NB4 (cell line): ENCODE data around the gene PDXP.

ENCODE experiments used
- DNase-seq: peaks from one replicate; pipeline ENCODE4 v3.0.0; 2010; ENCODE audit warnings: low read depth
- H3K4me3 ChIP-seq: one replicate; pipeline ENCODE4 v1.5.1; 2011; ENCODE audit warnings: mild to moderate bottlenecking, low read depth, low read length, moderate library complexity
- MYC ChIP-seq: IDR thresholded peaks from 2 replicates; pipeline ENCODE4 v1.6.1; 2011; ENCODE audit warnings: low read depth, low read length
- POLR2A ChIP-seq: IDR thresholded peaks from 2 replicates; pipeline ENCODE4 v1.6.1; 2011; ENCODE audit warnings: mild to moderate bottlenecking; ENCODE audit not compliant: insufficient read length; ENCODE audit errors: extremely low read depth
- TF ChIP-seq, protein P1 (sequence below): IDR thresholded peaks from one replicate; pipeline ENCODE4 v1.5.1; 2012; ENCODE audit warnings: low read depth, low read length
- TF ChIP-seq, protein P2 (sequence below): IDR thresholded peaks from 2 replicates; pipeline ENCODE4 v1.6.1; 2011; ENCODE audit warnings: low read depth, low read length

Gene PDXP

DNA sequence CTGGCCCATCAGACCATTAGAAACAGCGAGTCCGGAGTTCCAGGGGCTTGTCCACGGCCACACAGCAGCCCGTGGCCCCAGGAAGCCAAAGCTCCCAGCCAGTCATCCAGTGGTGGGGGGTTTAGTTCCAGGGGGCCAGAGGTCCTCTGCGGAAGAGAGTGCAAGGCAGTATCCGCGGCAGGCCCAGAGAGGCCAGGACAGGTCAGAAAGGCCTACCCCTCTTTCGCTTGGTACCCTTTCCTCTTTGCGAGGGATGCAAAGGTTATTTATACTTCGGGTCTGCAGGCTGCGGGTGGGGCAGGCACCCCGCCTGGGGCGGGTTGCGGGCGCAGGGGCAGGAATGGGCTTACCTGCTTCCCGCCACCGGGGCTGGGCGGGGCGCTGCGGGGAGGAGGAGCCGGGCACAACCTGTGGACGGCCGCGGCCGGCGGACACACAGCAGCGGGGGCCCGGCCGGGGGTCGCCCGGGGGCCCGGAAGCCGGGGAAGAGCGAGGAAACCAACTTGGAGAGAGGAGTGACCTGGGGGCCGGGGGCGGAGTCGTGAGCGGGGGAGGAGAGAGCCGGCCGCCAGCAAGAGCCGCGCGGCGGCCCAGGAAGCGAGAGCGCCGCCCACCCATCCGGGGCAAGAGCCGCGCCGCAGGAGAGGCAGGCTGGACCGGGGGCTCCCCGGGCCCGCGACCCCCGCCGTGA, 19.3 kb upstream of the PDXP start, which contains the start of gene SH3BP1:
TSS of gene SH3BP1 (plus strand) at position 600 of the 691 bp plus-strand sequence. CDS start 119 bp downstream, outside the sequence.
- TF ChIP-seq, protein P1, sequence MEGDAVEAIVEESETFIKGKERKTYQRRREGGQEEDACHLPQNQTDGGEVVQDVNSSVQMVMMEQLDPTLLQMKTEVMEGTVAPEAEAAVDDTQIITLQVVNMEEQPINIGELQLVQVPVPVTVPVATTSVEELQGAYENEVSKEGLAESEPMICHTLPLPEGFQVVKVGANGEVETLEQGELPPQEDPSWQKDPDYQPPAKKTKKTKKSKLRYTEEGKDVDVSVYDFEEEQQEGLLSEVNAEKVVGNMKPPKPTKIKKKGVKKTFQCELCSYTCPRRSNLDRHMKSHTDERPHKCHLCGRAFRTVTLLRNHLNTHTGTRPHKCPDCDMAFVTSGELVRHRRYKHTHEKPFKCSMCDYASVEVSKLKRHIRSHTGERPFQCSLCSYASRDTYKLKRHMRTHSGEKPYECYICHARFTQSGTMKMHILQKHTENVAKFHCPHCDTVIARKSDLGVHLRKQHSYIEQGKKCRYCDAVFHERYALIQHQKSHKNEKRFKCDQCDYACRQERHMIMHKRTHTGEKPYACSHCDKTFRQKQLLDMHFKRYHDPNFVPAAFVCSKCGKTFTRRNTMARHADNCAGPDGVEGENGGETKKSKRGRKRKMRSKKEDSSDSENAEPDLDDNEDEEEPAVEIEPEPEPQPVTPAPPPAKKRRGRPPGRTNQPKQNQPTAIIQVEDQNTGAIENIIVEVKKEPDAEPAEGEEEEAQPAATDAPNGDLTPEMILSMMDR: no peak
- no peak for TF ChIP-seq MYC
- TF ChIP-seq, protein P2, sequence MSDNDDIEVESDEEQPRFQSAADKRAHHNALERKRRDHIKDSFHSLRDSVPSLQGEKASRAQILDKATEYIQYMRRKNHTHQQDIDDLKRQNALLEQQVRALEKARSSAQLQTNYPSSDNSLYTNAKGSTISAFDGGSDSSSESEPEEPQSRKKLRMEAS: no peak
- no peak for TF ChIP-seq POLR2A
- peak within 1 kb of the TSS; percentile 89 for H3K4me3 ChIP-seq
- peak; percentile 82 for DNase-seq

DNA sequence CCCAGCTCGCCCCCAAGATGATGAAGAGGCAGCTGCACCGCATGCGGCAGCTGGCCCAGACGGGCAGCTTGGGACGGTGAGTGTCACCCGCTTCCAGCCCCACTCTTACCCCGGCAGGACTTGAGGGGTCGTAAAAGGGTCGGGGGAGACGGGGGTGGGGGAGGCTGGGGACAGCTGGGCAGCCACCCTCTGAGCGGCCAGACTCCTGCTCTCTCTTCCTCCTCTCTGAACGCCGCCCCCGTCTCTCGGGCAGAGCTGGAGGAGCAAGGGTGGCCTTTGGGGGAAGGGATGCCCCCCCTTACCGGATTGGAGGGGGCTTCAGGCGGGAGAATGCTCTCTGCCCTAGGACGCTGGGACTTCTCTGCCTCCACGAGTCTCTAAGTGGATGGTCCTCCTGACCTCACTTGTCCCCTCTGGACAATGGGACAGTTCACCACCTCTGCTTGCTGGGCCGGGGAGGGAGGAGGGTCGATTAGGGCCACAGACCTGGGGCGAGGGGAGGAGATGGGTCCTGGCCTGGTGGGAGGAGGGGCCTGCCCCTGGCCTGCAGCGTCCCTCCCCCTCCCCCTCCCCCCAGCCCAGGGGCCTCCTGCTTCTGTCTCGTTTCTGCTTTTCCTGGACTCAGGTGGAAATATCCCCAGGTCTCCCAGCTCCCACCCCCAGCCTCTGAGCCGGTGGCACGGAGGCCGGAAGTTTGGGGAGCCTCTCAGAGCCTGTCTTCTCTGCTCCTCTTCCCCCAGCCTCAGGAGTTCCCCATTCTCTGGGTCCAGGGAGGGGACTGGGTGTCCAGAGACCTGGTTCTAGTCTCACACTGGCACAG, 18.5 kb upstream of the PDXP start:
- TF ChIP-seq, protein P1: no peak
- TF ChIP-seq, protein P2: no peak
- TF ChIP-seq MYC: no peak
- TF ChIP-seq POLR2A: no peak
- H3K4me3 ChIP-seq: peak overlapping the region; percentile 89
- peak; percentile 70 for DNase-seq

DNA sequence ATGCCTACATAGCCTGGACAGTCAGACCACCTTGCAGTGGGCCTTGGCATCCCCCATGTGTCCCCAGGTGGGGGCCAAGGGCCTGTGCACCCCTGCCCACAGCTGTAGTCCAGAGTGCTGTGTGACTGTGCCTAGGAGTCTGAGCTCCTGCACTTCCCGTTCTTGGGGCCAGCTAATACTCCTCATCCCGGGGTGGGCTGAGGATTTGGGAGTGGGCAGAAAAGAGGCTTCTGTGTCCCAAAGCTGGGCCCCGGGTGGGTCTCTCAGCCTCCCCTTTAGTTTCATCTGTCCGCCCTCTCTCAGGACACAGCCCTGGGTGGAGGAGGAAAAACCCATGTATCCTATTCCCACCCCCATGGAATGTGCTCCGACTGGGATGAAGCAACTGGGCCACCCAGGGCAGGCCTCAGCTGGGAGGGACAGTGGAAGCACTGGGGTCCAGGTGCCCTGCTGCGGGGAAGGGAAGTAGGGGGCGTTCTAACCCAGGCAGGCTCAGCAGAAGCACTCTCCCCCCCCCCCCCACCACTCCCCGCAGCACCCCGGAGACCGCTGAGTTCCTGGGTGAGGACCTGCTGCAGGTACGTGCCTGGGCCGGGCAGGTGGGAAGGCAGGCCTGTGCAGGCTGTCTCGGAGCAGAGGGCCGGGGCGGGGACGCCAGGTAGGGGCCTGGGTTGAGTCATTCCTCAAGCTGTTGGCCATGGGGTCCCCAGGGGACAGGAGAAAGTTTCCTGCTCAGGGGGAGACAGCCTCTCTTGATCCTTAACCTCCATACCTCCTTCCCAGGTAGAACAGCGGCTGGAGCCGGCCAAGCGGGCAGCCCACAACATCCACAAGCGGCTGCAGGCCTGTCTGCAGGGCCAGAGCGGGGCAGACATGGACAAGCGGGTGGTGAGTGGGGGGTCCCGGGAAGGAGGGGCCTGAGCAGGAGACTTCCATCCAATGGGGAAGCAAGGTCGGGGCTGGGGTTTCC, 17.6 kb upstream of the PDXP start:
- peak overlapping the region; percentile 89 for H3K4me3 ChIP-seq
- no peak for DNase-seq
- TF ChIP-seq, protein P1: no peak
- TF ChIP-seq POLR2A (no peak), MYC (no peak)
- TF ChIP-seq, protein P2: no peak

DNA sequence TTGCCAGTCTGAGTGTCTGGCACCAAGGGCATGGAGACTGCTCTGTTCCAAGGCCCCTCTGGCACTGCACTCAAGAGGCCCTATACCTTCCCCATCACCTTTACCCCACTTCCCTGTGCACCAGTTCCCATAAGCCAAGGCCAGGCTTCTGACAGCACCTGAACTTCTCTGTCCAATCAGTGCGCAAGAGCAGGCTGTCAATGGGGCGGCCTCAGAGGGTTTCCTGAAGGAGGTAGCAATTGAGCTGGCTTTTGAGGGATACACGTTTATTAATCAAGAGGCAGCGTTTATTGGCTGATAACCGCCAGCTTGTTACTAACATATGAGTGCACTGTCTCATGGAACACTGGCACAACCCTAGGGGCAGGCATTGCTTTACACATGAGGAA, 17.0 kb upstream of the PDXP start:
- TF ChIP-seq, protein P1: no peak
- no peak for TF ChIP-seq POLR2A
- TF ChIP-seq, protein P2: no peak
- no peak for TF ChIP-seq MYC
- H3K4me3 ChIP-seq: no peak overlapping the region
- DNase-seq: no peak

DNA sequence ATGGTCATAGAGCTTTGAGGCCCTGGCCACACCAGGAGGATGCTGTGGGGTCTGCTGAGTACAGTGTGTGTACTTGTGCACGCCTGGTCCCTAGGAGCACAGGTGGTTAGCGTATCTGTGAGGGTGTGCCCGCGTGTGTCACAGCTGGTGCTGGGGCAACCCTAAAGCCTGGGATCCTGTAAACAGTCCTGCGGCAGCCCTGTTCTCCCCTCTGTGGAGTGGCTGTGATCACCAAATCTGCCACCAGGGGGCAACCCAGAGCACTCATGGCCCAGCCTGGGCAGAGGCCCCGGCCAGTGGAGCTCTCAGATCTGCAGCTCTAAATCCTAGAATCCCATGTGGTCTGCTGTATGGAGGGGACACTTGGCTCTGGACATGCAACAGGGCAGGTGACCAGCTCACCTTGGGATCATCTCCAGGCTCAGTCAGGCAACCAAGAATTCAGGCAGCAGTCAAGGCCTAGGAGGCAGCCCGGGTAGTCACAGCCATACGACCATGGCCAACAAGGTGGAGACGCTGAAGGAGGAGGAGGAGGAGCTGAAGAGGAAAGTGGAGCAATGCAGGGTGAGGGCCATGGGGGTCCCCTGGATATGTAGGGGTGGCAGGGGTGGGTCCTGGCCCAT, 15.2 kb upstream of the PDXP start:
- peak; percentile 77 for DNase-seq
- no peak overlapping the region for H3K4me3 ChIP-seq

More for the DNA sequence above, 15.2 kb upstream of the PDXP start:
- TF ChIP-seq, protein P2: 0 out of 2 replicates have a peak, but pooled peaks have one; percentile 21
- TF ChIP-seq, protein P1: peak; percentile 89
- TF ChIP-seq MYC (no peak), POLR2A (no peak)
